Measurements from ENCODE around the gene ZNF837. TPM values are rescaled to one million over a fixed set of nuclear protein-coding genes. Genes with fewer than 3 reads are reported as not detected.

Gene ZNF837
- total and polyA plus RNA-seq, 2 of the 4 experiments (the other 2 are of a cell fraction) = 0.54 to 1.2 TPM

DNA sequence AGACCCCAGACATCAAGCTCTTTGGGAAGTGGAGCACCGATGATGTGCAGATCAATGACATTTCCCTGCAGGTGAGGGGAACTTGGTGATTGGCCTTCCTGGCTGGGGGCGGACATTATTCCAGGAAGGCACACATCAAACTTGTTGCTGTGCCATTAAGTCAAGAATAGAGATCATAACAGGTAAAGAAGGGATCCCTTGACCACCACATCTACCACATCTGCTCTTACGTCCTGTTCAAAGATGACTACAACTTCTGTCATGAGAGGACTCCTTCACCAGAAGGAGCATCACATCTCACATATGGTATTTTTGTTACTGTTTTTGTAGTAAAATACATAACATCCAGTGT lies 7.3 kb upstream of the ZNF837 start:
- peak overlapping the region; percentile 61 for H3K4me3 ChIP-seq (ENCODE audit: insufficient read depth, low read depth, low read length)
- H3K23ac ChIP-seq (ENCODE audit: low read depth, low read length) = no peak overlapping the region
- DNase-seq (no peak), ATAC-seq (ENCODE audit: low read depth) (no peak)
- ChIA-PET CTCF (no interaction called here), POLR2A (ENCODE audit: unreplicated experiment) (no interaction called here)
- H3K79me1 ChIP-seq (ENCODE audit: low read depth in 1 of 2, low read length in 2 of 2) = peaks cover 19 to 58% of the 10 kb centered on the region in 2 experiments
- no peak overlapping the region for H2BK120ac ChIP-seq (ENCODE audit: low read depth, low read length)
- no CpG with 5 or more reads among the region's 3 CpGs for WGBS, 2 experiments (ENCODE audit: extremely low coverage in 2 of 2, insufficient read length in 1 of 2)
- TF ChIP-seq RAD21 (IDR thresholded peaks at IDR 0.05; ENCODE audit: low read length) (no peak), RFX5 (IDR thresholded peaks at IDR 0.05; ENCODE audit: low read depth, low read length) (no peak)
- TF ChIP-seq, protein P1, sequence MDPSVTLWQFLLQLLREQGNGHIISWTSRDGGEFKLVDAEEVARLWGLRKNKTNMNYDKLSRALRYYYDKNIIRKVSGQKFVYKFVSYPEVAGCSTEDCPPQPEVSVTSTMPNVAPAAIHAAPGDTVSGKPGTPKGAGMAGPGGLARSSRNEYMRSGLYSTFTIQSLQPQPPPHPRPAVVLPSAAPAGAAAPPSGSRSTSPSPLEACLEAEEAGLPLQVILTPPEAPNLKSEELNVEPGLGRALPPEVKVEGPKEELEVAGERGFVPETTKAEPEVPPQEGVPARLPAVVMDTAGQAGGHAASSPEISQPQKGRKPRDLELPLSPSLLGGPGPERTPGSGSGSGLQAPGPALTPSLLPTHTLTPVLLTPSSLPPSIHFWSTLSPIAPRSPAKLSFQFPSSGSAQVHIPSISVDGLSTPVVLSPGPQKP (IDR thresholded peaks at IDR 0.05; ENCODE audit: borderline replicate concordance, low read depth, low read length) = no peak
- H3K4me2 ChIP-seq (ENCODE audit: low read depth, low read length) = peak overlapping the region; percentile 97
- no peak overlapping the region for H2BK20ac ChIP-seq (ENCODE audit: low read depth, low read length)
- H3K14ac ChIP-seq (replicated peaks; ENCODE audit: low read depth, low read length) = no peak overlapping the region
- H2AK9ac ChIP-seq (replicated peaks; ENCODE audit: low read depth, low read length, poor library complexity) = peak overlapping the region; percentile 62
- H3K27me3 ChIP-seq (ENCODE audit: control insufficient read depth, insufficient read depth, low read length) = no peaks in the 10 kb centered on the region
- in situ Hi-C loops (cut with MboI; ENCODE audit: low sequenced_read_pairs) = no loop called here
- dilution Hi-C loops (cut with HindIII; ENCODE audit: low sequenced_read_pairs, unreplicated experiment) = no loop called here
- no peak overlapping the region for H3K27ac ChIP-seq (ENCODE audit: insufficient read depth, low read length)
- no peak overlapping the region for H2BK15ac ChIP-seq (ENCODE audit: low read depth, low read length)
- peak overlapping the region; percentile 93; the same call in 1 of the 2 replicates for H3K9ac ChIP-seq (ENCODE audit: low read depth, low read length)
- H4K91ac ChIP-seq (ENCODE audit: insufficient read depth, low read depth, low read length) = no peak overlapping the region
- H4K5ac ChIP-seq (ENCODE audit: low read depth, low read length) = no peak overlapping the region
- peaks cover 42% of the 10 kb centered on the region for H4K20me1 ChIP-seq (ENCODE audit: insufficient read depth, low read length)
- H3K56ac ChIP-seq (ENCODE audit: extremely low read depth, insufficient read depth, low read length) = no peak overlapping the region
- no peaks in the 10 kb centered on the region for H3K9me3 ChIP-seq (ENCODE audit: control insufficient read depth, insufficient read depth, low read length)
- no peak overlapping the region for H3K4ac ChIP-seq (ENCODE audit: low read depth, low read length)
- peaks cover 9% of the 10 kb centered on the region for H3K4me1 ChIP-seq (ENCODE audit: control insufficient read depth, insufficient read depth, low read length)
- H3K36me3 ChIP-seq (ENCODE audit: control insufficient read depth, insufficient read depth, low read length) = peaks cover 11% of the 10 kb centered on the region
- H2AK5ac ChIP-seq (ENCODE audit: low read depth, low read length) = no peak overlapping the region
- intact Hi-C loops (cut with micrococcal nuclease) = no loop called here
- peaks cover 21% of the 10 kb centered on the region for H3K9me1 ChIP-seq (ENCODE audit: insufficient read depth, low read length)
- no TSS peak for BruUV-seq (replicated peaks)
- H2AFZ ChIP-seq (replicated peaks; ENCODE audit: low read length, poor library complexity) = no peak overlapping the region
- H3K18ac ChIP-seq (ENCODE audit: low read depth, low read length) = no peak overlapping the region
- H2BK5ac ChIP-seq (ENCODE audit: low read depth, low read length, poor library complexity, severe bottlenecking) = no peak overlapping the region
- no peak overlapping the region for H4K8ac ChIP-seq (ENCODE audit: low read depth in 2 of 2, low read length in 2 of 2)

Measured in IMR-90 (cell line).